Endothelial cell of hepatic sinusoid (primary cell): ENCODE data around the gene ZNF500.

ENCODE experiments used
- in situ Hi-C: cut with HindIII; loops from 2 replicates; pipeline ENCODE4 v1.10.0; 2017; ENCODE audit warnings: low sequenced_read_pairs

The ZNF500 gene

GRCh38 chr16:4775005-4775404, 8.0 kb upstream of the ZNF500 start:
- in situ Hi-C loops: no loop called here

- in situ Hi-C loops: no loop called here
Measured at GRCh38 chr16:4772351-4772750, 5.4 kb upstream of the ZNF500 start.

GRCh38 chr16:4771646-4772045, 4.7 kb upstream of the ZNF500 start:
- in situ Hi-C loops: no loop called here

- in situ Hi-C loops: loop anchor here (5.0 kb wide), 1 partner anchor 63 kb away; no protein-coding TSS in a partner anchor
Measured at GRCh38 chr16:4769306-4769638, 2.3 kb upstream of the ZNF500 start.

- in situ Hi-C loops: loop anchor here (5.0 kb wide), 1 partner anchor 64 kb away; no protein-coding TSS in a partner anchor
Measured at GRCh38 chr16:4768549-4769305, 1.8 kb upstream of the ZNF500 start.

- in situ Hi-C loops: loop anchor here (5.0 kb wide), 1 partner anchor 64 kb away; no protein-coding TSS in a partner anchor
Measured at GRCh38 chr16:4767872-4768548, 1.0 kb upstream of the ZNF500 start.

GRCh38 chr16:4765511-4766474, 1.2 kb downstream of the ZNF500 start:
- in situ Hi-C loops: loop anchor here (5.0 kb wide), 1 partner anchor 67 kb away; no protein-coding TSS in a partner anchor

- in situ Hi-C loops: no loop called here
Measured at GRCh38 chr16:4763791-4764190, 3.2 kb downstream of the ZNF500 start.

- in situ Hi-C loops: no loop called here
Measured at GRCh38 chr16:4762205-4762604, 4.8 kb downstream of the ZNF500 start.

- in situ Hi-C loops: no loop called here
Measured at GRCh38 chr16:4760221-4760910, 6.6 kb downstream of the ZNF500 start.

- in situ Hi-C loops: no loop called here
Measured at GRCh38 chr16:4755687-4756086, 11.3 kb downstream of the ZNF500 start.

GRCh38 chr16:4754865-4755264, 12.1 kb downstream of the ZNF500 start:
- in situ Hi-C loops: no loop called here

GRCh38 chr16:4753227-4753626, 13.7 kb downstream of the ZNF500 start:
- in situ Hi-C loops: no loop called here

GRCh38 chr16:4752351-4753100, 14.4 kb downstream of the ZNF500 start:
- in situ Hi-C loops: no loop called here

- in situ Hi-C loops: no loop called here
Measured at GRCh38 chr16:4750896-4751295, 16.1 kb downstream of the ZNF500 start.

- in situ Hi-C loops: no loop called here
Measured at GRCh38 chr16:4749700-4750257, 17.2 kb downstream of the ZNF500 start.

- in situ Hi-C loops: no loop called here
Measured at GRCh38 chr16:4748682-4749411, 18.1 kb downstream of the ZNF500 start.

GRCh38 chr16:4747906-4748681, 18.9 kb downstream of the ZNF500 start:
- in situ Hi-C loops: no loop called here
